Endothelial cell (in vitro differentiated cells): ENCODE results near the gene JOSD2. TPM values are rescaled to one million over a fixed set of nuclear protein-coding genes. Genes with fewer than 3 reads are reported as not detected.

Experiments
- DNase-seq: peaks from one replicate; pipeline ENCODE4 v3.0.0; 2021; ENCODE audit warnings: low spot score
- H3K27ac Mint-ChIP-seq: one replicate; pipeline ENCODE4 v1.8.0; 2021; ENCODE audit warnings: mixed read lengths, inconsistent platforms; ENCODE audit not compliant: unreplicated experiment
- H3K27me3 Mint-ChIP-seq: one replicate; pipeline ENCODE4 v1.8.0; 2021; ENCODE audit warnings: mild to moderate bottlenecking, moderate library complexity, mixed read lengths, inconsistent platforms; ENCODE audit not compliant: unreplicated experiment
- H3K36me3 Mint-ChIP-seq: one replicate; pipeline ENCODE4 v1.8.0; 2021; ENCODE audit warnings: mild to moderate bottlenecking, low read depth, mixed read lengths, inconsistent platforms; ENCODE audit not compliant: unreplicated experiment
- H3K4me1 Mint-ChIP-seq: one replicate; pipeline ENCODE4 v1.8.0; 2021; ENCODE audit warnings: mild to moderate bottlenecking, mixed read lengths, inconsistent platforms; ENCODE audit not compliant: unreplicated experiment
- H3K4me3 Mint-ChIP-seq: one replicate; pipeline ENCODE4 v1.8.0; 2021; ENCODE audit warnings: mild to moderate bottlenecking, mixed read lengths, inconsistent platforms; ENCODE audit not compliant: unreplicated experiment
- H3K9me3 Mint-ChIP-seq: one replicate; pipeline ENCODE4 v1.8.0; 2021; ENCODE audit warnings: mixed read lengths, inconsistent platforms; ENCODE audit not compliant: unreplicated experiment
- CTCF ChIP-seq: fragments of 200-600 bp; sonication (generic); IDR thresholded peaks from one replicate; pipeline ENCODE4 v1.5.0; 2021; ENCODE audit warnings: antibody characterized with exemption; ENCODE audit not compliant: unreplicated experiment
- total RNA-seq: library from RNA; stranded (reverse); fragmentation: NEBNext Ultra II Directional; extraction: Animal tissue kit (Norgen Biotek cat#: 25700); gene quantifications from one replicate; pipeline ENCODE4 v1.2.1, GENCODE V29; 2021; ENCODE audit not compliant: unreplicated experiment

The JOSD2 gene
- total RNA-seq, 1 donor from 2014 or later, result 0.46 TPM

- Mint-ChIP-seq H3K36me3 (peaks cover 8% of the 10 kb centered on the region), H3K9me3 (peaks cover 10% of the 10 kb centered on the region)
- DNase-seq, result no peak
These were observed 10.8 kb downstream of the JOSD2 start for GRCh38 chr19:50500060-50500752.

GRCh38 chr19:50498219-50499056 lies 12.6 kb downstream of the JOSD2 start:
- no peak for TF ChIP-seq CTCF
- H3K4me1 Mint-ChIP-seq, result no peaks in the 10 kb centered on the region
- DNase-seq, result no peak
- H3K36me3 Mint-ChIP-seq, result peaks cover 14% of the 10 kb centered on the region
- H3K9me3 Mint-ChIP-seq, result peaks cover 20% of the 10 kb centered on the region
- no peak overlapping the region for H3K27ac Mint-ChIP-seq
- no peak overlapping the region for H3K4me3 Mint-ChIP-seq
- peaks cover 9% of the 10 kb centered on the region for H3K27me3 Mint-ChIP-seq

More at GRCh38 chr19:50500060-50500752, 10.8 kb downstream of the JOSD2 start:
- Mint-ChIP-seq H3K4me1 (no peaks in the 10 kb centered on the region), H3K4me3 (no peak overlapping the region), H3K27ac (no peak overlapping the region), H3K27me3 (peaks cover 11% of the 10 kb centered on the region)
- TF ChIP-seq CTCF, result no peak

- H3K36me3 Mint-ChIP-seq, result peaks cover 15% of the 10 kb centered on the region
- H3K4me1 Mint-ChIP-seq, result no peaks in the 10 kb centered on the region
- TF ChIP-seq CTCF, result no peak
- no peak for DNase-seq
- H3K27me3 Mint-ChIP-seq, result peaks cover 16% of the 10 kb centered on the region
- no peak overlapping the region for H3K27ac Mint-ChIP-seq
- H3K9me3 Mint-ChIP-seq, result peaks cover 26% of the 10 kb centered on the region
- no peak overlapping the region for H3K4me3 Mint-ChIP-seq
These were observed 14.0 kb downstream of the JOSD2 start for GRCh38 chr19:50497022-50497405.

- H3K27me3 Mint-ChIP-seq, result peaks cover 22% of the 10 kb centered on the region
- H3K36me3 Mint-ChIP-seq, result peaks cover 21% of the 10 kb centered on the region
- H3K4me1 Mint-ChIP-seq, result no peaks in the 10 kb centered on the region
- TF ChIP-seq CTCF, result no peak
- H3K9me3 Mint-ChIP-seq, result peaks cover 28% of the 10 kb centered on the region
- no peak overlapping the region for H3K4me3 Mint-ChIP-seq
- peak overlapping the region; percentile 32 for H3K27ac Mint-ChIP-seq
- no peak for DNase-seq
These were observed 14.6 kb downstream of the JOSD2 start for GRCh38 chr19:50496189-50497021.
